Neural cell (in vitro differentiated cells): ENCODE results near the gene CFAP299. TPM values are rescaled to one million over a fixed set of nuclear protein-coding genes. Genes with fewer than 3 reads are reported as not detected.
A peak's percentile ranks its signal among the peaks of the same experiment; 100 is the strongest.

ENCODE experiments used
- H2AFZ ChIP-seq: fragments of 200-600, 300-800 bp; sonication (generic), shearing (Covaris generic); 2 replicates; pipeline ENCODE4 v1.6.0; 2014; ENCODE audit warnings: low read depth, mild to moderate bottlenecking, antibody characterized with exemption, low read length, moderate library complexity
- H3F3A ChIP-seq: fragments of 200-600 bp; shearing (Covaris generic); 2 replicates; pipeline ENCODE4 v1.6.1; 2016; ENCODE audit warnings: mild to moderate bottlenecking, moderate library complexity, mixed read lengths, antibody characterized with exemption, low read length; ENCODE audit not compliant: insufficient read depth, poor library complexity, severe bottlenecking
- H3K27ac ChIP-seq: fragments of 200-600, 300-800 bp; sonication (generic), shearing (Covaris generic); 2 replicates; pipeline ENCODE4 v1.5.1; 2014; ENCODE audit warnings: mild to moderate bottlenecking, low read length, moderate library complexity
- H3K27me3 ChIP-seq: fragments of 300-800, 200-600 bp; sonication (generic), shearing (Covaris generic); 2 replicates; pipeline ENCODE4 v1.6.0; 2014; ENCODE audit warnings: mild to moderate bottlenecking, low read depth, low read length, moderate library complexity; ENCODE audit not compliant: insufficient read depth
- H3K36me3 ChIP-seq: fragments of 300-800, 200-600 bp; sonication (generic), shearing (Covaris generic); 2 replicates; pipeline ENCODE4 v1.5.1; 2014; ENCODE audit warnings: mild to moderate bottlenecking, antibody characterized with exemption, low read length, moderate library complexity; ENCODE audit not compliant: insufficient read depth
- H3K4me2 ChIP-seq: fragments of 300-800, 200-600 bp; sonication (generic), shearing (Covaris generic); 2 replicates; pipeline ENCODE4 v1.6.0; 2014; ENCODE audit warnings: mild to moderate bottlenecking, low read length
- H3K4me3 ChIP-seq: fragments of 300-800, 200-600 bp; sonication (generic), shearing (Covaris generic); 2 replicates; pipeline ENCODE4 v1.5.1; 2014; ENCODE audit warnings: mild to moderate bottlenecking, low read length, moderate library complexity
- H3K79me2 ChIP-seq: fragments of 200-600 bp; shearing (Covaris generic); replicated peaks from 2 replicates; pipeline ENCODE4 v1.6.0; 2014; ENCODE audit warnings: mild to moderate bottlenecking, low read length, moderate library complexity; ENCODE audit not compliant: insufficient read depth
- H3K9ac ChIP-seq: fragments of 300-800, 200-600 bp; sonication (generic), shearing (Covaris generic); 2 replicates; pipeline ENCODE4 v1.6.1; 2016; ENCODE audit warnings: mild to moderate bottlenecking, low read length, mixed read lengths
- H3K9me2 ChIP-seq: fragments of 200-600 bp; shearing (Covaris generic); 2 replicates; pipeline ENCODE4 v1.6.1; 2016; ENCODE audit warnings: mild to moderate bottlenecking, low read length, mixed read lengths; ENCODE audit not compliant: insufficient read depth
- H3K9me3 ChIP-seq: fragments of 200-600, 300-800 bp; sonication (generic), shearing (Covaris generic); 2 replicates; pipeline ENCODE4 v1.6.1; 2016; ENCODE audit warnings: mild to moderate bottlenecking, mixed run types, low read length, moderate library complexity, mixed read lengths
- H4K20me1 ChIP-seq: fragments of 200-600 bp; shearing (Covaris generic); 2 replicates; pipeline ENCODE4 v1.6.1; 2016; ENCODE audit warnings: mild to moderate bottlenecking, mixed run types; ENCODE audit not compliant: insufficient read depth
- CTCF ChIP-seq: fragments of 450-650 bp; IDR thresholded peaks from 2 replicates; pipeline ENCODE4 v1.5.1; 2014; ENCODE audit warnings: antibody characterized with exemption, mild to moderate bottlenecking, moderate library complexity; ENCODE audit not compliant: poor library complexity, severe bottlenecking
- EP300 ChIP-seq: fragments of 450-650 bp; conservative IDR thresholded peaks from 2 replicates; pipeline ENCODE4 v1.6.1; 2014; ENCODE audit warnings: antibody characterized with exemption, mild to moderate bottlenecking, moderate library complexity; ENCODE audit not compliant: poor library complexity, severe bottlenecking
- EZH2 ChIP-seq: fragments of 200-600, 300-800 bp; shearing (Covaris generic), sonication (generic); IDR thresholded peaks from 2 replicates; pipeline ENCODE4 v1.6.1; 2014; ENCODE audit warnings: antibody characterized with exemption, low read length, borderline replicate concordance, mild to moderate bottlenecking; ENCODE audit not compliant: insufficient read depth, poor library complexity, severe bottlenecking
- MXI1 ChIP-seq: fragments of 450-650 bp; conservative IDR thresholded peaks from 2 replicates; pipeline ENCODE4 v1.6.1; 2014; ENCODE audit warnings: antibody characterized with exemption, mild to moderate bottlenecking; ENCODE audit not compliant: poor library complexity, severe bottlenecking
- POLR2AphosphoS5 ChIP-seq: IDR thresholded peaks from 2 replicates; pipeline ENCODE4 v1.6.1; 2012
- RAD21 ChIP-seq: fragments of 450-650 bp; conservative IDR thresholded peaks from 2 replicates; pipeline ENCODE4 v1.6.1; 2014; ENCODE audit warnings: antibody characterized with exemption, mild to moderate bottlenecking, moderate library complexity
- REST ChIP-seq: IDR thresholded peaks from 2 replicates; pipeline ENCODE4 v1.6.1; 2012; ENCODE audit warnings: borderline replicate concordance
- SMC3 ChIP-seq: fragments of 450-650 bp; conservative IDR thresholded peaks from 2 replicates; pipeline ENCODE4 v1.6.1; 2014; ENCODE audit warnings: antibody characterized with exemption, mild to moderate bottlenecking, moderate library complexity; ENCODE audit not compliant: poor library complexity
- TAF1 ChIP-seq: IDR thresholded peaks from 2 replicates; pipeline ENCODE4 v1.6.1; 2012; ENCODE audit warnings: low read depth
- polyA plus RNA-seq: library from polyadenylated mRNA; depleted of rRNA; stranded (reverse); fragments of >200 nt; gene quantifications from 2 replicates; pipeline ENCODE4 v1.2.3, GENCODE V29; 2014

Gene CFAP299
- polyA plus RNA-seq, 1 donor from 2014 or later = not detected

- H3K9me3 ChIP-seq = no peaks in the 10 kb centered on the region
Observed at GRCh38 chr4:80615099-80615498, 279.6 kb downstream of the CFAP299 start.

GRCh38 chr4:80619070-80619674 is 283.6 kb downstream of the CFAP299 start:
- Histone ChIP-seq H3K9me2 (no peaks in the 10 kb centered on the region), H3K27ac (no peak overlapping the region), H3K4me3 (no peak overlapping the region), H3K9me3 (peaks cover 7% of the 10 kb centered on the region), H3K27me3 (no peaks in the 10 kb centered on the region), H3K9ac (no peak overlapping the region), H2AFZ (no peak overlapping the region), H4K20me1 (no peaks in the 10 kb centered on the region), H3K36me3 (no peaks in the 10 kb centered on the region), H3K79me2 (no peaks in the 10 kb centered on the region), H3K4me2 (no peak overlapping the region), H3F3A (no peaks in the 10 kb centered on the region)
- TF ChIP-seq REST = no peak
- no peak for TF ChIP-seq EP300
- TF ChIP-seq CTCF = peak; percentile 25

More at GRCh38 chr4:80615099-80615498, 279.6 kb downstream of the CFAP299 start:
- H3K27ac ChIP-seq = no peak overlapping the region
- TF ChIP-seq POLR2AphosphoS5 (no peak), RAD21 (no peak), EZH2 (no peak), SMC3 (no peak), MXI1 (no peak)
- H3K36me3 ChIP-seq = no peaks in the 10 kb centered on the region
- no peak overlapping the region for H3K4me2 ChIP-seq
- no peaks in the 10 kb centered on the region for H3K9me2 ChIP-seq
- no peaks in the 10 kb centered on the region for H4K20me1 ChIP-seq
- no peaks in the 10 kb centered on the region for H3K79me2 ChIP-seq
- H3K4me3 ChIP-seq = no peak overlapping the region
- H3K27me3 ChIP-seq = no peaks in the 10 kb centered on the region
- H3K9ac ChIP-seq = no peak overlapping the region
- H3F3A ChIP-seq = no peaks in the 10 kb centered on the region
- H2AFZ ChIP-seq = no peak overlapping the region

- TF ChIP-seq CTCF (no peak), TAF1 (no peak), POLR2AphosphoS5 (no peak), EZH2 (no peak), REST (no peak), EP300 (no peak), MXI1 (no peak), RAD21 (no peak), SMC3 (no peak)
- Histone ChIP-seq H4K20me1 (no peaks in the 10 kb centered on the region), H3F3A (no peaks in the 10 kb centered on the region), H3K4me2 (no peak overlapping the region), H3K27me3 (no peaks in the 10 kb centered on the region), H3K9me2 (no peaks in the 10 kb centered on the region), H3K79me2 (no peaks in the 10 kb centered on the region), H3K9ac (no peak overlapping the region), H3K27ac (no peak overlapping the region), H3K36me3 (no peaks in the 10 kb centered on the region), H2AFZ (no peak overlapping the region), H3K9me3 (peaks cover 4% of the 10 kb centered on the region), H3K4me3 (no peak overlapping the region)
Observed at GRCh38 chr4:80631861-80632260, 296.3 kb downstream of the CFAP299 start.
